Measurements from ENCODE around the gene RPS6KA2. TPM values are rescaled to one million over a fixed set of nuclear protein-coding genes. Genes with fewer than 3 reads are reported as not detected.

The RPS6KA2 gene
- total RNA-seq, 2 donors from 2014 or later, result 59.5 to 75.4 TPM

DNA sequence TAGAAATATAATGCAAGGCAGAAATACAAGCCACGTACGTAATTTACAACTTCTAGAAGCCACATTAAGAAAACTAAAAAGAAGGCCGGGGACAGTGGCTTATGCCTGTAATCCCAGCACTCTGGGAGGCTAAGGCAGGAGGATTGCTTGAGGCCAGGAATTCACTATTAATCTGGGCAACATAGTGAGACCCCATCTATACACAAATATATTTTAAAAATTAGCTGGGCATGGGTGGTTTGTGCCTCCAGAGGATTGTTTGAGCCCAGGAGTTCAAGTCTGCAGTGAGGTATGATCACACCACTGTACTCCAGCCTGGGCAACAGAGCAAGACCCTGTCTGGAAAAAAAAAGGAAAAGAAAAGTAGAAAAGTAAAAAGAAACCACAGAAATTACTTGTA, 256.6 kb downstream of the RPS6KA2 start:
- DNase-seq (ENCODE audit: low spot score) (no peak), ATAC-seq (ENCODE audit: insufficient number of reproducible peaks, low FRiP score, low read depth) (no peak)
- Histone ChIP-seq H3K4me1 (ENCODE audit: control insufficient read depth in 1 of 2, low read depth in 2 of 2) (peaks cover 6 to 9% of the 10 kb centered on the region in 2 donors), H3K36me3 (no peaks in the 10 kb centered on the region), H3K4me3 (no peak overlapping the region), H3K9me3 (no peaks in the 10 kb centered on the region), H3K27ac (no peak overlapping the region), H3K27me3 (replicated peaks; ENCODE audit: insufficient read depth) (no peaks in the 10 kb centered on the region)
- TF ChIP-seq, protein P1, sequence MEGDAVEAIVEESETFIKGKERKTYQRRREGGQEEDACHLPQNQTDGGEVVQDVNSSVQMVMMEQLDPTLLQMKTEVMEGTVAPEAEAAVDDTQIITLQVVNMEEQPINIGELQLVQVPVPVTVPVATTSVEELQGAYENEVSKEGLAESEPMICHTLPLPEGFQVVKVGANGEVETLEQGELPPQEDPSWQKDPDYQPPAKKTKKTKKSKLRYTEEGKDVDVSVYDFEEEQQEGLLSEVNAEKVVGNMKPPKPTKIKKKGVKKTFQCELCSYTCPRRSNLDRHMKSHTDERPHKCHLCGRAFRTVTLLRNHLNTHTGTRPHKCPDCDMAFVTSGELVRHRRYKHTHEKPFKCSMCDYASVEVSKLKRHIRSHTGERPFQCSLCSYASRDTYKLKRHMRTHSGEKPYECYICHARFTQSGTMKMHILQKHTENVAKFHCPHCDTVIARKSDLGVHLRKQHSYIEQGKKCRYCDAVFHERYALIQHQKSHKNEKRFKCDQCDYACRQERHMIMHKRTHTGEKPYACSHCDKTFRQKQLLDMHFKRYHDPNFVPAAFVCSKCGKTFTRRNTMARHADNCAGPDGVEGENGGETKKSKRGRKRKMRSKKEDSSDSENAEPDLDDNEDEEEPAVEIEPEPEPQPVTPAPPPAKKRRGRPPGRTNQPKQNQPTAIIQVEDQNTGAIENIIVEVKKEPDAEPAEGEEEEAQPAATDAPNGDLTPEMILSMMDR (IDR thresholded peaks at IDR 0.05), result no peak

DNA sequence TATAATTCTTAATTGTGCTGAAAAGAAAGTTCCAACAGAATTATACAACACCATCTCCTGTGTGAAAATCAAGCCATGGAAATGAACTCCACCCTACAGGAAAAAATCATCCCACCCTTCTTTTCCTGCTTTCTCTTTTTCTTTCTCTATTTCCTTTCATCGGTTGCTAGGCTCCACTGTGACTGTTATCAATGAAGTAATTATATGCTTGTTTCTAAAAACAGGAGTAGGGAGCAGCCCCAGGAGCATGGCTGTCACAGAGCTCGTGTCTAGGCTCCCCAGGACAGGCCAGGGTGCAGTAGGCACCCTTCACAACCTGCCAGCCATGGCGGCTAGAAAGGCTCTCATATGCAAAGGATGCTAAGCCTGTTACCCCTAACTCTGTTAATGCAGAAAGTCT, 257.3 kb downstream of the RPS6KA2 start:
- Histone ChIP-seq H3K27ac (no peak overlapping the region), H3K36me3 (no peaks in the 10 kb centered on the region), H3K4me1 (ENCODE audit: control insufficient read depth in 1 of 2, low read depth in 2 of 2) (peaks cover 7 to 13% of the 10 kb centered on the region in 2 donors), H3K27me3 (replicated peaks; ENCODE audit: insufficient read depth) (no peaks in the 10 kb centered on the region), H3K4me3 (no peak overlapping the region), H3K9me3 (no peaks in the 10 kb centered on the region)
- TF ChIP-seq, protein P1 (IDR thresholded peaks at IDR 0.05), result no peak
- no peak for ATAC-seq (ENCODE audit: insufficient number of reproducible peaks, low FRiP score, low read depth)
- DNase-seq (ENCODE audit: low spot score), result no peak

DNA sequence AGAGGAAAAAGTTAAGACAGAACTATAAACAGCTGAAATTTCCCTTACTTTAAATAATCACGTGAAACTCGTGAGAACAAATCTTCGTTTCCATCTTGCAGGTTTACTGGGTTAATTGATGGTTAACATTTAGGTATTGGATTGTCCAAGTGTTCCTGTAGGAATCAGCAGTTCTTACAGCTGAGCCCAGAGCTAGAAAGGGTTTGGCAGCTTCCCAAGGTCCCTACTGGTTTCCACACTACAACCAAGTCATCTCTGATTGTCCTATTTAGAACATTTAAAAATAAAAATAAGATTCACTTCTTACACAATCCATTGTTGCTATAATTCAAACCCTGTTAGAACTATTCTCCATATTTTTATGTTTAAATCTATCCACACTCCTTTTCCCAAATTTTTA, 260.1 kb downstream of the RPS6KA2 start:
- Histone ChIP-seq H3K4me3 (no peak overlapping the region), H3K4me1 (ENCODE audit: control insufficient read depth in 1 of 2, low read depth in 2 of 2) (peaks cover 7 to 28% of the 10 kb centered on the region in 2 donors), H3K36me3 (no peaks in the 10 kb centered on the region), H3K27ac (no peak overlapping the region), H3K9me3 (no peaks in the 10 kb centered on the region), H3K27me3 (replicated peaks; ENCODE audit: insufficient read depth) (no peaks in the 10 kb centered on the region)
- ATAC-seq (ENCODE audit: insufficient number of reproducible peaks, low FRiP score, low read depth), result no peak
- TF ChIP-seq, protein P1 (IDR thresholded peaks at IDR 0.05), result no peak
- no peak for DNase-seq (ENCODE audit: low spot score)

DNA sequence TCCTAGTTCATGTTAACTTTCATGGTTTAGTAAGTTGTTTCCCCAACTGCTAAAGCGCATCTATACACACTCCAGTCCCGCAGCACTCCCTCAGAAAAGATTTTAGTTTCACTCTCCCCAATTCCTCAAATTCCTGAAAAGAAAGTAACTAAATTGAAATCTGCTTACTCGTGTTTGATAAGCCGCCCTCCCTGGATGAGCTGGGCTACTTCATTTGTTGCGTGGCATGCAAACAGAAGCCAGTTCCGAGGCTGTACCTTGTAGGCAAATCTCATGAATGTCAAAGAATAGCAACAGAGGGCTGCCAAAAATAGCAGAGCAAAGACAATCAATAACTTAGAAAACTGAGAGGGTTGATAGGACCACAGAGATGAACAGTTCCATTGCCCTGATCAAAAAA, 261.2 kb downstream of the RPS6KA2 start:
- DNase-seq (ENCODE audit: low spot score), result no peak
- H3K36me3 ChIP-seq, result no peaks in the 10 kb centered on the region
- TF ChIP-seq, protein P1 (IDR thresholded peaks at IDR 0.05), result no peak
- H3K27ac ChIP-seq, result peak overlapping the region; percentile 63 to 83
- no peaks in the 10 kb centered on the region for H3K9me3 ChIP-seq
- no peaks in the 10 kb centered on the region for H3K27me3 ChIP-seq (replicated peaks; ENCODE audit: insufficient read depth)
- peak overlapping the region; percentile 35 for H3K4me3 ChIP-seq
- H3K4me1 ChIP-seq (ENCODE audit: control insufficient read depth in 1 of 2, low read depth in 2 of 2), result peaks cover 7 to 28% of the 10 kb centered on the region in 2 donors
- no peak for ATAC-seq (ENCODE audit: insufficient number of reproducible peaks, low FRiP score, low read depth)

DNA sequence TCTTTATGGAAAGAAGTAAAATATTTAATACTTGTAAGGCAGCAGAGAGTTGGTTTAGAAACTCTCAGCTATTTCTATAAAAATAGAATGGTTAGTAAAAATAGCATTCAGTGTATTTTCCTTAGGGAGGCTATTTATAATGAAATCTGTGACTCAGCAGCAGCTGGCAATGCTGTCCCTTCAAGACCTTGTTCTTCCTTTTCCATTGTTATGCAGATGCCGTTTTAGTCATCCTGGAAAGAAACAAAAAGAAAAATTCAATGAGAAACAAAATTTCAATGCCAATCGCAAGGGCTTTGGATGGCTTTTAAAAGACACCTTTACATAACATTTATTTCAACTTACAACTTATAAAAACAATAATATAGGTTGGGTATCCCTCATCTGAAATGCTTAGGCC, 261.8 kb downstream of the RPS6KA2 start:
- peak overlapping the region; percentile 83 to 95 for H3K27ac ChIP-seq
- DNase-seq (ENCODE audit: low spot score), result peak; percentile 21
- TF ChIP-seq, protein P1 (IDR thresholded peaks at IDR 0.05), result no peak
- no peaks in the 10 kb centered on the region for H3K36me3 ChIP-seq
- peak; percentile 71 for ATAC-seq (ENCODE audit: insufficient number of reproducible peaks, low FRiP score, low read depth)
- H3K9me3 ChIP-seq, result no peaks in the 10 kb centered on the region
- H3K4me1 ChIP-seq (ENCODE audit: control insufficient read depth in 1 of 2, low read depth in 2 of 2), result peaks cover 7 to 28% of the 10 kb centered on the region in 2 donors
- H3K4me3 ChIP-seq, result peak overlapping the region; percentile 35
- H3K27me3 ChIP-seq (replicated peaks; ENCODE audit: insufficient read depth), result no peaks in the 10 kb centered on the region
